ENCODE measurements around the gene RPE65.

RPE65 gene

GRCh38 chr1:68454534-68454933 lies 4.8 kb upstream of the RPE65 start:
- TF ChIP-seq CTCF (IDR thresholded peaks at IDR 0.05; ENCODE audit: control insufficient read depth, insufficient read depth, low read depth, low read length, missing control alignments) = no peak
- H3K4me3 ChIP-seq (ENCODE audit: control insufficient read depth, low read depth, low read length) = no peak overlapping the region
- no peak for DNase-seq (ENCODE audit: low read depth)

GRCh38 chr1:68453060-68453670 lies 3.4 kb upstream of the RPE65 start:
- H3K4me3 ChIP-seq (ENCODE audit: control insufficient read depth, low read depth, low read length) = no peak overlapping the region
- DNase-seq (ENCODE audit: low read depth) = no peak
- TF ChIP-seq CTCF (IDR thresholded peaks at IDR 0.05; ENCODE audit: control insufficient read depth, insufficient read depth, low read depth, low read length, missing control alignments) = no peak

GRCh38 chr1:68448365-68448764 lies 1.4 kb downstream of the RPE65 start:
- no peak overlapping the region for H3K4me3 ChIP-seq (ENCODE audit: control insufficient read depth, low read depth, low read length)
- TF ChIP-seq CTCF (IDR thresholded peaks at IDR 0.05; ENCODE audit: control insufficient read depth, insufficient read depth, low read depth, low read length, missing control alignments) = no peak
- no peak for DNase-seq (ENCODE audit: low read depth)

- TF ChIP-seq CTCF (IDR thresholded peaks at IDR 0.05; ENCODE audit: control insufficient read depth, insufficient read depth, low read depth, low read length, missing control alignments) = no peak
Measured at GRCh38 chr1:68445709-68446108, 4.0 kb downstream of the RPE65 start.

GRCh38 chr1:68442822-68443556 lies 6.8 kb downstream of the RPE65 start:
- H3K4me3 ChIP-seq (ENCODE audit: control insufficient read depth, low read depth, low read length) = no peak overlapping the region
- TF ChIP-seq CTCF (IDR thresholded peaks at IDR 0.05; ENCODE audit: control insufficient read depth, insufficient read depth, low read depth, low read length, missing control alignments) = peak; percentile 76
- DNase-seq (ENCODE audit: low read depth) = peak; percentile 32

More at GRCh38 chr1:68445709-68446108, 4.0 kb downstream of the RPE65 start:
- DNase-seq (ENCODE audit: low read depth) = no peak
- H3K4me3 ChIP-seq (ENCODE audit: control insufficient read depth, low read depth, low read length) = no peak overlapping the region

- DNase-seq (ENCODE audit: low read depth) = no peak
- no peak overlapping the region for H3K4me3 ChIP-seq (ENCODE audit: control insufficient read depth, low read depth, low read length)
- no peak for TF ChIP-seq CTCF (IDR thresholded peaks at IDR 0.05; ENCODE audit: control insufficient read depth, insufficient read depth, low read depth, low read length, missing control alignments)
Measured at GRCh38 chr1:68442006-68442405, 7.7 kb downstream of the RPE65 start.

Measured in AG09309 (cell line).